Stimulated activated CD4-positive, alpha-beta T cell treated with anti-CD3 and anti-CD28 coated beads, Interleukin-1b, Interleukin-23, amount 100 ng/mL, for 4 hours (primary cell): ENCODE data around the gene PRKG1.

Experiments
- DNase-seq, 2 donors: peaks; one replicate each; pipeline ENCODE4 v3.0.0-alpha.2; 2020; ENCODE audit warnings: low read depth in 2 of 2

Gene PRKG1

DNA sequence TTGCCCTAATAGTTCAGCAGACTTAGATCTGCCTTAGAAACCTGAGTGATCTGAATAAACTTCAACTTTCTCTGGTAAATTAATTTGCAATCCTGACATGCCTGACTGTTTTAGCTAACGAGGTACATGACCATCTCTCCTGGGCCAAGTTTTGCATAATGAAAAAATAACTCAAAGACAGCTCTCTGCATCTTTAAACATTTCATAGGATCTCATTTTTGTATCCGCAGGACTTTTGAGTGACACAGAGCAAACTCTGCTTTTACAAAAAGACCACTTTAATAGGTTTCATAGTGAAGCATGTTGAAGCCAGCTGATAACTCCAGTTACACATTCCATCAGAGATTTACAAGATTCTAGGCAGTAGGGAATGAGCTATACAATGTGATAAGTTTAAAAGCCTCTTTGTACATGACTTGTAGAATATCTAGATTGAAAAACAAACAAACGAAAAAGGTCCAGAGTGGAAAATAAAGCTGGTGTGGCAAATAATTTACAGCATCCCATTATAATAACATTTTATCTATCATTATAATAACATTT, 2.1 kb downstream of the PRKG1 start:
- DNase-seq, result no peak

DNA sequence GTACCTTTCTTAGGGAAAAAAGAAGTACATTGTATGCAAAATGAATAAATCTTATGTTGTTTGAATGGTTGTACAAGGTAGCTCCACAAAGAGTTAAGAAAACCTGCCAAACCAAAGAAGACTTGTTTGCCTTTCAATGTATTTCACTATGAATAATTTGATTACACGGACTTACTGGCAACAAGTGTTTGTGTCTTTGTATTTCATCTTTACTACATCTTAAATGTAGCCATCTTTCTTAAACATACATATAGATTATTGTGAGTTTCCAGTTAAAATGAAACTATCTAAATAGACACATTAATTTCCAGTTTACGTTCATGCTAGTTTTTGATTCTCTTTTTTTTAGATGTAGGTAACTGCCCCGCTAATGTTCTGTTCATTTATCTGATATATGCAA, 2.8 kb downstream of the PRKG1 start:
- no peak for DNase-seq

- DNase-seq, result no peak
These were observed 3.2 kb downstream of the PRKG1 start for GRCh38 chr10:51077507-51077906.

DNA sequence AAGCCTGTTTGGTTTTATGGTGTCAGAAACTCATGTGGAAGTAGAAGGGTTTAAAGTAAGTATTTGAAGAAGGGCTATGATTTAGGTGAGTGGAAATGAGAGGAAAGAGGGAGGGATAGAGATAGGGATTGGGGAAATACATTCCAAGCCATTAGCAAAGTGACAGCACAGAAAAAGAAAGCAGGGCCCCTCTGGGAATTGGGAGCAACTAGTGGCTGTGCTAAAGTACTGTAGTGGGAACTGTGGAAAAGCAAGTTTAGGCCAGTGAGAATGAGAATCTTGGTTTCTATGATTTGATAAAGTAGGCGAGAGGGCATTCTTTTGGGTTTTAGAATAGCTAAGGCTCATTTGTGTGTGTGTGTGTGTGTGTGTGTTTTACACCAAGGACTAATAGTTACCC, 5.0 kb downstream of the PRKG1 start:
- no peak for DNase-seq

DNA sequence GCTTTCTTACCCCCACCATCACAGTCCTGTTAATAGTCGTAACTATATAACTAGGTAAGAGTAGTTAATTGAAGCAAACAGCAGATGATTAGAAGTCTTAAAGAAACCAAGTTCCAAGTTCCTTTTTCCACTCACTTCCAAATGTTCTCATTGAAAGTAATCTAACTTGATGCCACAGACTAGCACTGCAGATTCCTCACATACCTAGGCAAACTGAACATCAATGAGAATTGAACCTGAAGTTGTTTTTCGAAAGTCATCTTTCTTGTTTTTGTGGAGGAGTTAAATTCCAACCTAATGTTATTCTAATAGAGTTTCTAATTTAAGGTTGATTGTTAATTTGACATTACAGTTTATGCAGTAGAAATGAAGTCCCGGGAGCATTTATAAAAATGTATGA, 5.5 kb downstream of the PRKG1 start:
- no peak for DNase-seq

DNA sequence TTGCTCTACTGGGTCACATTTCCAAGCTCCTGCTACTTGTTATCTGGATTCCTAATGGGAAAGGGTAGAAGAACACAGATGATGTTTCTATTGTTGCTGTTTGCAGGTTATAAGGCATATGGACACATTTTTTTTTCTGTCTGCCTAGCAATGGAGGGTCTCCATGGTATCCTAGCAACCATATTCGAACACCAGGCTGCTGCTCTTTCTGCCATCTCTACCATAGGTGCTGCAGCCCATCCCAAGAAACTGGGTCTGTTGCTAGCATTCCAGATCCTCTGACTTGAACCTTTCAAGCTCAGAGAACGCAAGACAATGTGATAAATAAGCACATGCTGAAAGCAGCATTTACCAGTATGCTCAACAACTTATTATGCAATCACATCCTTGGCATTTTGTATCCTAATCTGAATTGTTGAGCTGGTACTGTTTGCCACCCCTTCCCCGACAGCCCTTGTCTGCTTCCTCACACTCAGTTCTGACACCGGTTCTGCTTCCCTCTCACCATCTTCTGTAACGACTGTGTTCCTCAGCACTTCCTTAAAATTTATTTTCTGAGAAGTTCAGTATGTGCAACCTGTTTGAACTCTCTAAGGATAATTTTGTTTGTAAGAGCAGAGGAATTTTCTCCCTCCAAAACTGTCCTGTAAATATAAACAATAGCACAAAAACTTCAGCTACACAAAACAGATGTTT, 6.2 kb downstream of the PRKG1 start:
- DNase-seq, result no peak

DNA sequence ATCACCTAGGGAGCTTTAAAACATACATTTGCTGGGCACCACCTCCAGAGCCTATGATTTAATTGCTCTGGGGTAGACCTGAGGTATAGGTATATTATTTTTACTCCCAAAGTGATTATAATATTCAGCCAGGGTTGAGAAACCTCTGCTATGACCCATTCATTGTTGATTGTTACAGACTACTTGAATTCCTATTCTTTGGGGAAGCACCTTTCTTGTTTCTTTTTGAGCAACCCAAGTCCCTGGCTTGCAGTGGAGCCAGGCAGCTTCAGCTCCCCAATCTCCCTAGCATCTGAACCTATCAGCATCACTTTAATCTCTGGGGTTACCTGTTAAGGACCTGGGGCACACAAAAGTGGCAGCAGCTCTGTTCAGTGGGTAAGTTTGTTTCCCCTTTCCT, 8.6 kb downstream of the PRKG1 start:
- no peak for DNase-seq

- DNase-seq, result no peak
These were observed 9.1 kb downstream of the PRKG1 start for GRCh38 chr10:51083356-51083853.

GRCh38 chr10:51085204-51085603, 10.9 kb downstream of the PRKG1 start:
- no peak for DNase-seq

GRCh38 chr10:51086710-51087109, 12.4 kb downstream of the PRKG1 start:
- DNase-seq, result no peak

DNA sequence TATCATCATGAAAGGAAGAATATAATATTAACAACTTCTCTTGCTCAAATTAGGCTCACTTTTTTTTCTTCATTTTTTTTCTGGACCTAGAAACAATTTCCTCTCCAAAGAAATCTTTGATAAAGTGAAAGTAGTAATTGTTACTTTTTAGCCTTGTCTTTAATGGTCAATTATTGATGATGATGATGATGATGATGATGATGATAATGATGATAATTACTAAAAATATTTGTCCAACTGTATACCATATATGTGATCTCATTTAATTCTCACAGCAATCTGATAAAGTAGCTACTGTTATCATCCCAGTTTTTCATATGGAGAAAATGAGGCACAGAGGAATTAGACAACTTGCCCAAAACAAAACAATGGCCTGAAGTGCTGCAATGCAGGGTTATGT, 12.8 kb downstream of the PRKG1 start:
- no peak for DNase-seq

GRCh38 chr10:51090190-51090589, 15.9 kb downstream of the PRKG1 start:
- no peak for DNase-seq

- no peak for DNase-seq
These were observed 18.1 kb downstream of the PRKG1 start for GRCh38 chr10:51092402-51092801.

GRCh38 chr10:51095444-51095843, 21.2 kb downstream of the PRKG1 start:
- no peak for DNase-seq

DNA sequence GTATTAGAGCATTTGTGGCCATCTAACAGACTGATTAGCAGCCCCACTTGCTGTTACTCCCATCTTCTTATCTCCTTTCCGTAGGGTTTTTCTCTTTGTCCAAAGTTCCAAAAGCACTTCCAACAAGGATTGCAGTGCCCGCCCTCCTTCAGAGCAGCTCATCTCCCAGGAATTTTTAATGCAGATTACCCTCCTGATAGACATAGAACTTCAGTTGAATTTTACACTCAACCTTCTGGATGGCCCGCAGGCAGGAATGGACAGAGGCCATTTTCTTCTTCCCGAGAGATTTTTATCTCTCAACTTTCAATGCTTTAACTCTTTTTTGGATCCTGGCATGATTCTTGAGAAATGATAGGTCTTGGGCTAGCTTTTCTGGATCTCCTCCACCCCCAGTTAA, 23.3 kb downstream of the PRKG1 start:
- no peak for DNase-seq

DNA sequence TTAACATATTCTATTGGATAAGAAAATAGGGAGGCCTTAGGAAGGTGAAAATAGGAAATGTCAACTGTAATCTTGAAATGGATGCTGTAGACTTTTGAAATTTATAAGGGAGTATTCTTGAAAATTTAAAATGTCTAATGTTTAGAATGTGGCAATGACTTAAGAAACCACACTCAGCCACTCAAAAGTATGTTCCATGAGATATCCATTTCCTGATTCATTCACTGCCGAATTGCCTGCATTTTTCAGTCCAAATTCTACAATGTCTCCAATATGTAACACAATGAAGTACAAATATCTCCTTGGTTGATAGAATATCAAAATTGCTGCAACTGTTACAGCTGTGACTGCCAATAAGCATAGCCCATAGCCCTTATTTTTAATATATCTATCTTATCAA, 25.9 kb downstream of the PRKG1 start:
- no peak for DNase-seq

DNA sequence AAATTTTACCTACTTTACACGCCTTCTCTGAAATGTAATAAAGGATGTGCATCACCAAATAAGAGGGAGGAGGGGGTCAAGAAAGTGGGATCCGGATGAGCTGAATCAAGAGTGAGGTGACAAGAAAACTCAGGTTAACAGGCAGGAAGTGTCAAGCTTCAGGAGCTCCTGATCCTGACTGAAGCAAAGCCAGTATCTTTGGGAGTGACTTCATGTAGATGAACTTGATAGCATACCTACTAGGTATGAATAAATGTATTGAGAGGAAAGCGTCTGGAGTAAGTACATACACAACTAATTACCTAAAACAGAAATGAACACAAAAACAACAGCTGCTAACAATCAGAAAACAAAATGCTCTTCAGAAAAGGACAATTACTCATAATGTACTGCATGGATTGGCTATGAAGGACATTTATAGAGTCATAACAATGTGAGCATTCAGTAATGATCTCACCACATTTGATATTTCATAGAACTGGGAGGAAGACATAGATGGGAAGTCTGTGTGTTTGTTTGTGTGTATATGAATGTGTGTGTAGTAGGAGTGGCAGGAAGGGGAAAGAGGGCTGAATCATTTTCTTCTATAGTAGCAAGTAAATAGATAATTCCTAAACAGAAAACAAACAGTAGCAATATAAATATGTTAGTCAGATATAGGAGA, 29.4 kb downstream of the PRKG1 start:
- no peak for DNase-seq

DNA sequence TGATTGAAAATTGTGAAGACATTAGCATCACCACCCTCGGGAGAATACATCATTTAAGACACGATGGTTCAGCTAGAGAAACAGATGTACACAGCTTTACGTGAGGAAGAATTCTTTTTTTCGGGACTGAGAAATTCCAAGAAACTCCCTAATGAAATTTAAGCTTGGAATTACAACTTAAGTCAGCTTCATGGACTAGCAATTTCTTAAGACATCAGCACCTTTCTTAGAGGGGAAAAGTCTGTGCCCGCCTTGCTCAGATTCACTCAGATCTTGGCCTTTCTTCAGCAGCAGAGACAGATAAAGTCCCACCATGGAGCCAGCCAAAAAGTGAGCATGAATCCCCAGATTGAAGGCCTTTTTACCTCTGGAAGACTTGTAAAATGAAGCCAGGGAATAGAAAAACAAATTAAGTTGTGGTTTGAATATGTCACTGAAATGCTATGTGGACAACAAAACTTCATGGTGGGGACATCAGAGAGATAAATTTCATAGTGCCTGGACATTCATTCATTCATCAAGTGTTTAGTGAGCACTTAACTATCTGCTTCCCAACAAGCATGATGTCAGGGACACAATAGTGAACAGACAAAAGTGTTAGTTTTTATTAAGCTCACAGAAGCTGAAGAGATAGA, 32.1 kb downstream of the PRKG1 start:
- no peak for DNase-seq

GRCh38 chr10:51108406-51108805, 34.1 kb downstream of the PRKG1 start:
- no peak for DNase-seq

GRCh38 chr10:51109801-51110533, 35.7 kb downstream of the PRKG1 start:
- DNase-seq, result no peak

DNA sequence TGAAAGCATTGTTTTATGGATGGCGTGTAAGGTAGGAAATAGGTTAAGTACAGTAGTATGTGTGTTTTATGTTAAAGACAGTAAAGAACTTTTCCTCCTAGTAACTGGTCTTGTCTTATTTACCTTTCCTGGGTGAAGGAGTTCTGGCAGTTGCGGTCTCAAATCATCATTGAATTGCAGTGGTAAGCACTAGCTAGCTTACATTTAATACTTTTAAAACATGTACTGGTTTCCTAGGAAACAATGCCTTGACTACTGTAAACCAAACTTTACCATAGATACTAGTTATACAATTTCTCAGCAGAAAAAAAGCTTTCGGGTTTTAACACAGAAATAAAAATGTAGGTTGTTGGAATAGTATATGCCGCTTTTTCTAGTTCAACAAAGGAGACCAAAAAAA, 37.7 kb downstream of the PRKG1 start:
- no peak for DNase-seq

GRCh38 chr10:51113007-51113406, 38.7 kb downstream of the PRKG1 start:
- DNase-seq, result no peak
